SH-SY5Y (cell line): ENCODE data around the gene KIAA1755.

Experiments used
- GATA2 ChIP-seq: IDR thresholded peaks from 2 replicates; pipeline ENCODE4 v1.6.1; 2011; ENCODE audit warnings: mild to moderate bottlenecking, low read depth, low read length
- GATA3 ChIP-seq: IDR thresholded peaks from 2 replicates; pipeline ENCODE4 v1.6.1; 2011; ENCODE audit warnings: low read depth, mild to moderate bottlenecking, low read length, moderate library complexity

Gene KIAA1755

DNA sequence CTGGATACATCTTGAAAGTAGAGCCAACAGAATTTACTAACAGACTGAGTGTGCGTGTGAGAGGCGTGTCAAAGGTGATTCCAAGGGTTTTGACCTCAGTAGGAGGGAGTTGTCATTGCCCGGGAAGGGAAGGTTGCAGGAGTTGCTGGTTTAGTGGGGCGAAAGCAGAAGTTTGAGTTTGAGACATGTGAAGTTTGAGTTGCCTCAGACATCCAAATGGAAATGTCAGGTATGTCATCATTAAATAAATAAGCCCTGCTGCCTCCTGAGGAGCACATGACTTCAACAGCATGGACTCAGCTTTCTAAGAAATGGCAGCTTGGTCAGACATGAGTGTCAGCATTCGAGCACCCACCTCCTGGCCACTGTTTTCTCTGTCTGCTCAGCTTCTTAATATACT lies 68.9 kb downstream of the KIAA1755 start:
- TF ChIP-seq GATA2 (no peak), GATA3 (no peak)

DNA sequence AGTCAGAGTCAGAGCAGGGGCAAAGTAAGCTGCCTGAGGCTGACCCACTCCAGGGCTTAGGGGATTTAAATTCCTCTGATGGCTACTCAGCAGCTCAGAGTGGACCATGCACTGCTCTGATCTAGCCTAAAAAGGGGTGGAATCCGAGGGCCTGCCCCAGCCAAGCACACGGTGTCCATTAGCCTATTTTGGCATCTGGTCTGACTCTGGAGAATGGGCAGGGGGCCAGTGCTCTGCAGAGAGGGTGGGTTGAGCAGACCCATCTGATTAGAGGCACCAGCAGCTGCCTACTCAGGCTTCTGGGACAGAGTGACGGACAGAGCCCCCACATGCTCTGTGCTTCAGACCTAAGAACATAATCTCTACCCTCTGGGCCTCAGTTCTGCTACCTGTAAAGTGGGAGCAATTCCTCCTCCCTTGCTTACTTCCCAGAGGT lies 69.6 kb downstream of the KIAA1755 start:
- TF ChIP-seq GATA2 (peak; percentile 44; the same call in 1 of the 2 replicates), GATA3 (no peak)

DNA sequence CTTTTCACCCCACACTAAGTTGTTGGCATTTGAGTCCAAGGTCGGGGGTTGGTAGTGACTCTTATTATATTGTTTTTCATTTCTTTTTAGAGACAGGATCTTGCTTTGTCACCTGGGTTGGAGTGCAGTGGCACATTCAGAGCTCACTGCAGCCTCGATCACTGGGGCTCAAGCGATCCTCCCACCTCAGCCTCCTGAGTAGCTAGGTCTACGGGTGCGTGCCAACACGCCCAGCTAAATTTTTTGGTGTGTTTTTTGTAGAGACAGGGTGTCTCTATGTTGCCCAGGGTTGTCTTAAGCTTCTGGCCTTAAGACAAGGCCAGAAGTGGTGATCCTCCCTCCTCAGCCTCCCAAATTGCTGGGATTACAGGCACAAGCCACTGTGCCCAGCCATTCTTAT lies 70.4 kb downstream of the KIAA1755 start:
- TF ChIP-seq GATA2 (no peak), GATA3 (no peak)

DNA sequence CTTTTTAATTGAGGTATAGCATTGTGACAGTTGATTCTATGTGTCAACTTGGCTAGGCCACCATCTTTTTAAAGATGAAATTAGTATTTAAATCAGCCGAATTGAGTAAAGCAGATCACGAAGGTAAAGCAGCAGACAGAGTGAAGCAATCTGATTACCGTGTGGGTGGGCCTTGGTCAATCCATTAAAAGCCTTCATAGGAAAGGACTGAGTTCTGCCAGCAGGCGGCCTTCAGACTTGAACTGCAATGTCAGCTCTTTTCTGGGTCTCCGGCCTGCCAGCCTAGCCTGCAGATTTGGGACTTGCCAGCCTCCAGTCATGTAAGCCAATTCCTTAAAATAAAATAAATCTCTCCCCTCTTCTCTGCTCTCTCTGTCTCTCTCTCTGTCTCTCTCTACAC lies 73.0 kb downstream of the KIAA1755 start:
- TF ChIP-seq GATA2 (no peak), GATA3 (no peak)

DNA sequence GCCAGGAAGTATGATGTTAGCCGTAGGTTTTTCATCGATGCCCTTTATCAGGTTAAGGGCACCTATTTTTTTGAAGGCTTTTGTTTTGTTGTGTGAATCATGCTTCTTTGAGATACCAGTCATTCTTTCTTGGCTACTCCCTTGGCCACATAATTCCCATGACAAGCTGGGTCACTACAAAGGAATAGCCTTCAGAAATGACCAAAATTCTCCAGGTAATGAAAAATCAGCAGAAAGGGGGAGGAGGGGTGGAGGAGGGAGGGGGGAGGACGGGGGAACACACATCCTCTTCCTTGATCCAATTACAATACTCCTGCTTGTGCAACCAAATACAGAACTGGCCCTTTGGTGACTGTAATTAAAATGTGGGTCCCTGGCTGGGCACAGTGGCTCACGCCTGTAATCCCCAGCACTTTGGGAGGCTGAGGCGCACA lies 73.7 kb downstream of the KIAA1755 start:
- TF ChIP-seq GATA2 (no peak), GATA3 (no peak)

DNA sequence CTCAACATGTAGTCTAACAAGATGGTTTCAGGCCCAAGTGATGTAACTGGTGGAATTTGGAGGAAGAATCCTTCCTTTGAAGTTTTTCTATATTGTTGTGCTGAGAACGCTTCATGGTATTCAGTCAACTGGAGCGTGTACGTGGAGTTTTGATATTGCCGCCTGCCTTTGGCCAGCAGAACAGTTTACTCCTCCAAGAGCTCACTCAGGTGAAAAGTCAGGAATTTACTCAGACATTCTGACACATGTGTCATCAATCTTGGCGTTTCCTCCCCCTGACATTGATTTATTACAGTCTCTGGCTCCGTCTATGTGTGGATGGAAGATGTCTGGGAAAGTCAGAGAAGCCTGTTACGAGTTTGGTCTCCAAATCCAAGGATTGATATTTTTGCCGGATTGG lies 76.4 kb downstream of the KIAA1755 start:
- no peak for TF ChIP-seq GATA3
- no peak for TF ChIP-seq GATA2

DNA sequence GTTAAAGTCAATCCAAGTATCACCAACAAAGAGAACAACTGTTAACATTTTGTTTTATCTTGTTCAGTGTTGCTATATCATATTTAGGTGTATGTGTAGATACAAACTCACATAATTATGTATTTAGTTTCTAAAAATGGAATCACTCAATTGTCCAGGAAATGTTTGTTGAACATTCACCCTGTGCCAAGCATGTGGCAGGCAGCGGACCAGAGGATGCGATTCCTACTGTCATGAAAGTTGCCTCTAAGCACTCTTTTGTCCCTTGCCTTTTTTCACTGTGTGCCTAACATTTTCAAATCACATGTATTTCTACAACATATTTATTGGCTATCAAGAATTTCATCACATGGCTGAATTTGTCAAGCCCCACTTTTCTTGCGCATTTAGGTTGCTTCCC lies 78.6 kb downstream of the KIAA1755 start:
- no peak for TF ChIP-seq GATA3
- TF ChIP-seq GATA2: no peak

DNA sequence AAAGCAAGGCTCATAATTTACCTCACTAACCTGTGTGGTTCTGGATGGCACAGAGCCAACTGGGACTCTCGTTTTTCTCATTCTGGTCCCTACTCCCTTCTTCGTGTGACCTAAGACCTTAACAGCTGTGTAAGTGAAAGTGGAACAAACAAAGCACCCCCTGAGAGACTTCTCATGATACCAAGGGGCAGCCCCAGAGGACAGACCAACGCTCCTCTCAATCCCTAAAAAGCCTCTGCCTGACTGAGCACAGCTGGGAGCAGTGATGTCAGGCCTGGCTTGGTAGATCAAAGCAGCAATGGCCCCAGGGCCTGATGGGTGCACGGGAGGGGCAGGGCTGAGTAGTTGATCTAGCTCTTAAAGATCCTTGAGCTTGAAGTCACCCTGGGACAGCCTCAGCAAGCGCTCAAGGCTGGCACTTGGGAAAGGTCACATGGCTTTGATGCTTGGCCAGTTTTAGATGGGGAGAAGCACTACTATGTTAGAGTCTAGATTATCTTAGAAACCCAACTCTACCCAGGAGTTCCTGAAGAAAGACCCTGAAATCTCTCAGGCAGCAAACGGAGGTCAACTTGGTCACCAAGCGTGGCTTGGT lies 79.2 kb downstream of the KIAA1755 start:
- TF ChIP-seq GATA3: no peak
- TF ChIP-seq GATA2: no peak

DNA sequence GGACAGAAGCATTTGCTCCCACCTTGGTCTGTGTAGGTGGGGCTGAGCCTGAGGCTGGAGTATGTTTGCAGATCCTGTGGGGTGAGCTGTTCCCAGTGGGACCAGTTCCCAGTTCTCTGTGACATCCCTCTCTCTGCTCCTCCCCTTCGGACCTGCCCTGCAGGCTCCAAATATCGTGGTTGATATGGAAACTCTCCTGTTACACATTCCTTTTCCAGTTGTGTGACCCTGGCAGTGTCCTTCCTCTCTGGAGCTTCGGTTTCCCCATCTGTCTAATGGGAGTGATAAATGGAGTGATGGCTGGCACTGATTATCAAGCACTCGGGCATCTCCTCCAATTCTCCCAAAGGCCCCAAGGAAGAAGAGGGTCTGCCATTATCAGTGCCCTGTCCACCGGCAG lies 79.8 kb downstream of the KIAA1755 start:
- TF ChIP-seq GATA3 (no peak), GATA2 (no peak)

DNA sequence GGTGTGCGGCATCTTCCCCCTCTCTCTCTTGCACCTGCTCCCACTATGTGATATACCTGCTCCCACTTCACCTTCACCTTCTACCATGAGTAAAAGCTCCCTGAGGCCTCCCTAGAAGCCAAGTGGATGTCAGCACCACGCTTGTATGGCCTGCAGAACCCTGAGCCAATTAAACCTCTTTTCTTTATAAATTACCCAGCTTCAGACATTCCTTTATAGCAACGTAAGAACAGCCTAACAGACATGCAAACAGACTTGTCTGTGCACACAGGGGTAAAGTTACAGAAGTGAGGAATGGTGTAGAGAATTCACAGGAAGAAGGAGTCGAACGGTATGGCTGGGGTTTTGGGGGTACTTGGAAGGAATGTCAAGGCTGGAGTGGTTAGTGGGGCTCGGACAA lies 80.7 kb downstream of the KIAA1755 start:
- no peak for TF ChIP-seq GATA2

DNA sequence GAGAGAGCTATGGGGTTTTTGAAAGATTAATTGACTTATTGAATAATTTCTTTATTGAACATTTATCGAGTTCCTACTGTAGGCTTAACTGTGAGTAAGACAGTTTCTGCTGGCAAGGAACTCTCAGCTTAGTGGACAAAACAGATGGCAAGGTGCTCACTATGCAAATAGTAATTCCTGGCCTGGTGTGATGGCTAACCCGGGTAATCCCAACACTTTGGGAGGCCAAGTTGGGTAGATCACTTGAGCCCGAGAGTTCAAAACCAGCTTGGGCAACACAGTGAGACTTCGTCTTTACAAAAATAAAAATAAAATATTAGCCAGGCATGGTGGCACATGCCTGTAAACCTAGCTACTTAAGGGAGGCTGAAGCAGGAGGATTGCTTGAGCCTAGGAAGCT lies 82.0 kb downstream of the KIAA1755 start:
- TF ChIP-seq GATA2 (no peak), GATA3 (no peak)

DNA sequence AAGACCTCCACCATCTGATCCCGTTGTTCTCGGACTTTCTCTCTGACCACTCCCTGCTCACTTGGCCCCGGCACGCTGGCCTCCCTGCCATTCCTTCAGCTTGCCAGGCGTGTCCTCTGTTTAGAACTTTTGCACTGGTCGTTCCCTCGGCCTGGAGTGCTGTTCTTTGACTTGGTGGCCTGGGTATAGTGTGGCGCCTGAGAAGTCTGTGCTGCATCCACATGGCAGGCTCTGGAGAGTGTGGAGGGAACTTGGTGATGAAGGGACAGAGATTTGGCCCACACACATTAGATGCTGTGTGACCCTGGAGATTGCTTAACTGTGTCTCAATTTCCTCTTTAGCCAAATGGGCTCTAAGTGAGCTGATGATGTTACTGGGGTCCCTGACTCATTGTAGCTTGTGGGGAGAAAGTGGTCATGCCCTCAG lies 82.5 kb downstream of the KIAA1755 start:
- TF ChIP-seq GATA3: no peak
- TF ChIP-seq GATA2: no peak

DNA sequence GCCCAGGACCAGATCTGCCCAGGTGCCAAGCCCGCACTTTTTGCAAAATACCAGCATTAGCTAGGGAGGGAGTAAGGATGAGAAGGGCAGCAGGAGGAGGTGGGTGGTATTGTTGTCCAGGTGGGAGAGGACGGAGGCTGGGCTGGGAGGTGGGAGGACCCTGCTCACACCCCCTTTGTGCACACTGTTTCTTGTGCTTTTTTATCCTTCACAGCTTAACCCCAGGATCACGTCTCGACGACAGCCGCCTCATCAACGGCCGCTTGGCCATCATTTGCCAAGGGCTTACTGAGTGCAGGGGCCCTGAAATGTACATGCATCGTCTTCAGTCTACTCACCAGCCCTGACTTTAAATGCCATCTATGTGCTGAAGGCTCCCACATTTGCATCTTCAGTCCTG lies 83.3 kb downstream of the KIAA1755 start:
- TF ChIP-seq GATA2 (no peak), GATA3 (no peak)

DNA sequence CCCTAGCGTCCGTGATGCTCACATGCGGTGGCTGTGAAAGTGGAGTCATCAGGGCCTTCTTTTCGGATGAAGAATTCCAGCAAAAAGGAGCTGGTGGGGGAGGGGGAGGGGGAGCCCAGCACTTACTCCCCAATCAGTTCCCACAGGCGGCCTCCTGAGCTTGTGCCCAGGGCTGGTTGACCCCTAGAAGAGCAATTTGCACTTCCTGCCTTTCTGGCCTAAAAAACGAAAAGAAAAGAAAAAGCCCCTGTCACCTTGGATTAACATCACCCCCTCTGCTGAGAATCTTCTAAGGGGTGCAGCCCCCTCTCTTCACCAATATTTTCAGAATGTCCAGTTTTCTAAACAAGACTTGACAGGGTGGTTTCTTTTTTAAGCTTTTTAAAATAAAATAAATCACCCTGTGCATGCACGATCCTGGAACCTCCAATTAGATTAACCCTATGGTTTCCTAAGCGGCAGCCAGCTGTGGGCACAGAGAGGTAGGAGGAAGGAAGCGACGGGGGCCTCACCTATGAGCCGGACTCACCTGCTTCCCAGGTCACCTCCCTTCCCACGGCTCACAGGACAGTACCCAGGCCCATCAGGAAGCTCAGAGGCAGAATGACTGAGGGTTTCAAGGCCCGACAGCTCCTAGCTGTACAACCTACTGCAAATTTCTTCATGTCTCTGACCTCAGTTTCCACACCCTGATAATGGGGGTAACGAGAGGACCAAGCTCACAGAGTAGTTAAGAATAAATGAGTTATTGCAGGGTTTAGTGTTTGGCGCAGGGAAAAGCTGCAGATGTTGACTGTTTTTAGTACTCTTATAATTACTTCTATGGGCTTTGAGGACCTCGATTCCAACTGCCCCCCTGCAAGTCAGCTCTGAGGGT lies 85.0 kb downstream of the KIAA1755 start:
- TF ChIP-seq GATA2 (no peak), GATA3 (no peak)

DNA sequence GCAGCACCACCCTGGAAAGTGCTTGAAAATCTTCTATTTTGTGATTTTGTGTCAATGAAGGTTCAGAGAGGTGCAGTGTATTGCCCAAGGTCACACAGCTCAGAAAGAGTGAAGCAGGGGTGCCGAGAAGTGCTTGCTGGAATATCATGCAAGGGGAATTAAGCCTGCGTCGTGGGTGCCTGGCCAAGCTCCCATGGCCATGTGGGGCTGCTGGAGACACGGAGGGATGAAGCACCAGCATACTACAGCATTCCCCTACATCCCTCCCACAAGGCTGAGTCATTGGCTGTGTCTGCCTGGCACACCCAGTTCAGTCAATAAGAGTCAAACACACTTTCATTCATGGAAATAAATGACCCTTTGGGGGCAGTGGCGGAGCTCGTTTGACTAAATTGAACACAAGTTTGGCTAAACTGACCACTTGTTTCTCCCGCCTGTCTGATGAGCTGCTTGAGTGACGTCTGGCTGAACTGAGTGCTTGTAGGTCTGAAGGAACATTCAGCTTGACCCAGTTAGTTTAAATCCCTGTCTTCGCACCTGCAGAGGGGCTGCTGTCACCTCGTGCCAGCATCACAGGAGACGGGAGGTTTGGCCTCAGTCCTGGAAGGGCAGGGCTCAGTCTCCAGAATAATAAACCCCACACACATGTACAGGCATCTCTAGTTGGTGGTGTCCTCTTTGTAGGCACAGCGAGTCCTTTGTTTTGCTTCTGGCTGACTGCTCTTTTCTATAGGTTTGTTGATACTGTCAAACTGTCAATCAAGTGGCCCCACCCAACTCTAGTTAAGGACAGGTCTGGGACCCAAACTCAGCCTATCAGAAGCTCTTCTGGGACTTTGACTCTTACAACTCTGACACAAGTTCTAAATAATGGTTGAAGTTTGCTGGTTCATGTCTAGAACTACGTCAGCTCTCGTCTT lies 87.0 kb downstream of the KIAA1755 start:
- TF ChIP-seq GATA2: no peak
- no peak for TF ChIP-seq GATA3
